GM18907 (cell line): ENCODE results near the gene SHCBP1.
"Not testable (repeated sequence)": the region's sequence is repeated elsewhere in the genome, so short reads cannot be mapped to it uniquely, and the experiment has no call there.

ENCODE experiments used
- ATAC-seq: cut with Tn5 transposase; IDR thresholded peaks from one replicate; pipeline ENCODE4 v1.9.1; 2021; ENCODE audit warnings: mild to moderate bottlenecking, moderate library complexity; ENCODE audit not compliant: unreplicated experiment

Gene SHCBP1

GRCh38 chr16:46618516-46618915 lies 2.7 kb downstream of the SHCBP1 start:
- no peak for ATAC-seq

- no peak for ATAC-seq
Measured at GRCh38 chr16:46614006-46614405, 7.2 kb downstream of the SHCBP1 start.

GRCh38 chr16:46613352-46613751 lies 7.8 kb downstream of the SHCBP1 start:
- ATAC-seq: no peak

- ATAC-seq: no peak
Measured at GRCh38 chr16:46612121-46612520, 9.1 kb downstream of the SHCBP1 start.

- ATAC-seq: no peak
Measured at GRCh38 chr16:46607529-46607928, 13.7 kb downstream of the SHCBP1 start.

- no peak for ATAC-seq
Measured at GRCh38 chr16:46606231-46606630, 14.9 kb downstream of the SHCBP1 start.

- no peak for ATAC-seq
Measured at GRCh38 chr16:46591257-46591656, 29.9 kb downstream of the SHCBP1 start.

GRCh38 chr16:46586011-46586577 lies 35.1 kb downstream of the SHCBP1 start:
- ATAC-seq: no peak

- no peak for ATAC-seq
Measured at GRCh38 chr16:46583036-46583435, 38.1 kb downstream of the SHCBP1 start.

- ATAC-seq: no peak
Measured at GRCh38 chr16:46582313-46582712, 38.9 kb downstream of the SHCBP1 start.

- ATAC-seq: no peak
Measured at GRCh38 chr16:46577988-46578579, 43.1 kb downstream of the SHCBP1 start.

- no peak for ATAC-seq
Measured at GRCh38 chr16:46573834-46574159, 47.4 kb downstream of the SHCBP1 start.

GRCh38 chr16:46573008-46573833 lies 48.0 kb downstream of the SHCBP1 start:
- ATAC-seq: no peak

GRCh38 chr16:46569231-46569735 lies 51.9 kb downstream of the SHCBP1 start:
- no peak for ATAC-seq

GRCh38 chr16:46568472-46569230 lies 52.5 kb downstream of the SHCBP1 start:
- no peak for ATAC-seq

GRCh38 chr16:46562979-46563378 lies 58.2 kb downstream of the SHCBP1 start:
- no peak for ATAC-seq

GRCh38 chr16:46558018-46558417 lies 63.2 kb downstream of the SHCBP1 start:
- ATAC-seq: no peak

- ATAC-seq: no peak
Measured at GRCh38 chr16:46555951-46556350, 65.2 kb downstream of the SHCBP1 start.

- not testable (repeated sequence) for ATAC-seq
Measured at GRCh38 chr16:46554435-46554834, 66.7 kb downstream of the SHCBP1 start.

GRCh38 chr16:46549477-46549876 lies 71.7 kb downstream of the SHCBP1 start:
- ATAC-seq: no peak
